ENCODE measurements around the gene ARHGAP25. TPM values are rescaled to one million over a fixed set of nuclear protein-coding genes. Genes with fewer than 3 reads are reported as not detected.
A peak's percentile ranks its signal among the peaks of the same experiment; 100 is the strongest.

The ARHGAP25 gene
- total and polyA plus RNA-seq, 10 of the 15 experiments (the other 5 are each of a cell fraction or from before 2014, with no cell fraction given): 0.15 to 1.0 (median 0.46) TPM

DNA sequence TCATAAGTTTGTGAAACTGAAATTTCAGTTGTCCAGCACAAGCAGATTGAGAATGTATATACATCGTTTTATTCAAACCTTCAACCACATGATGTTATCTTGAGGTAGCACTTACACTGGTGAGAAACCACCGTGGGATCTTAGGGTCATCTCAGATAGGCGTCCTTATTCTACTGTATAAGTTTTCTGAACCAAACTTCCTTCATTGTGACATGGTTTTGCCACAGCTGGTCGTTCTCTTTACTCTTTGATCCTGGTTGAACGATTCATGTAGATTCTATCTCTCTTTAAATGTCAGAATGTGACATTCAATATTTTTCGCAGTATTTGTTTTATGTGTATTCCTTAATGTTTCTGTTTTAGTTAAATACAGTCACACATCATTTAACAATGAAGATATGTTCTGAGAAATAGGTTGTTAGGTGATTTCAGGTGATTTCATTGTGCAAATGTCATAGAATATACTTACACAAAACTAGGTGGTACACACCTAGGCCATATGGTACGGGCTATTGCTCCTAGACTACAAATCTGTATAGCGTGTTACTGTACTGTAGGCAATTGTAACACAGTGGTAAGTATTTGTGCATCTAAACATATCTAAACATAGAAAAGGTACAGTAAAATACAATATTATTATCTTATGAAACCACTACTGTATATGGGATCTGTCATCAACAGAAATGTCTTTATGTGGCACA is 17.9 kb upstream of the ARHGAP25 start:
- Histone ChIP-seq H3K79me2 (ENCODE audit: control insufficient read depth, insufficient read depth, low read length) (no peaks in the 10 kb centered on the region), H3K27me3 (replicated peaks in 1 of 2; ENCODE audit: control insufficient read depth in 2 of 2, insufficient read depth in 2 of 2, low read length in 1 of 2) (no peaks in the 10 kb centered on the region), H3K4me3 (no peak overlapping the region), H3K36me3 (ENCODE audit: control insufficient read depth in 2 of 2, insufficient read depth in 2 of 2, low read length in 1 of 2) (no peaks in the 10 kb centered on the region), H2AFZ (ENCODE audit: control insufficient read depth, low read depth, low read length) (no peak overlapping the region), H3K9ac (ENCODE audit: control insufficient read depth, insufficient read depth, low read length) (no peak overlapping the region), H3K4me2 (ENCODE audit: control insufficient read depth, insufficient read depth) (no peak overlapping the region), H3K4me1 (ENCODE audit: control insufficient read depth, insufficient read depth, low read length) (peaks cover 42% of the 10 kb centered on the region), H3K9me3 (replicated peaks; ENCODE audit: control insufficient read depth, insufficient read depth, low read length) (no peaks in the 10 kb centered on the region; the same call in 2 of the 3 replicates), H3K27ac (ENCODE audit: control insufficient read depth, insufficient read depth) (no peak overlapping the region), H4K20me1 (ENCODE audit: control insufficient read depth, insufficient read depth) (no peaks in the 10 kb centered on the region)
- ChIA-PET RAD21 (ENCODE audit: unreplicated experiment) (interaction anchor here (0.7 to 4.0 kb wide), 4 partner anchors 229 to 253 kb away, joined by 3 to 17 read pairs (median 6); partner anchors contain the start of genes APLF and FBXO48), POLR2A (no interaction called here), SMC1A (ENCODE audit: uncharacterized antibody, unreplicated experiment) (interaction anchor here (1.0 to 2.3 kb wide), 7 partner anchors 11 to 253 kb away, joined by 3 to 17 read pairs (median 4); partner anchors contain the start of genes APLF, ARHGAP25 and FBXO48), CTCF (interaction anchor here (0.9 to 9.9 kb wide), 8 partner anchors 8 to 258 kb away, joined by 3 to 173 read pairs (median 4); partner anchors contain the start of genes APLF and FBXO48)
- ATAC-seq (peak; percentile 17; the same call in 2 of the 3 replicates), DNase-seq (ENCODE audit: low read depth, low spot score) (no peak), FAIRE-seq (no peak)
- no peak for TF ChIP-seq YBX1 (IDR thresholded peaks at IDR 0.05)
- TF ChIP-seq ATF2 (IDR thresholded peaks at IDR 0.05; ENCODE audit: low read length): 0 out of 2 replicates have a peak, but pooled peaks have one; percentile 34
- BruUV-seq (replicated peaks): no TSS peak
- in situ Hi-C loops (cut with MboI): no loop called here
- WGBS (ENCODE audit: insufficient coverage, insufficient replicate concordance, low lambda C conversion rate, missing lambda C conversion rate): 20% methylated on average over 8 of the region's 8 CpGs
- intact Hi-C loops (cut with micrococcal nuclease; ENCODE audit: unreplicated experiment): loop anchor here (5.0 kb wide), 1 partner anchor 64 kb away; no protein-coding TSS in a partner anchor

DNA sequence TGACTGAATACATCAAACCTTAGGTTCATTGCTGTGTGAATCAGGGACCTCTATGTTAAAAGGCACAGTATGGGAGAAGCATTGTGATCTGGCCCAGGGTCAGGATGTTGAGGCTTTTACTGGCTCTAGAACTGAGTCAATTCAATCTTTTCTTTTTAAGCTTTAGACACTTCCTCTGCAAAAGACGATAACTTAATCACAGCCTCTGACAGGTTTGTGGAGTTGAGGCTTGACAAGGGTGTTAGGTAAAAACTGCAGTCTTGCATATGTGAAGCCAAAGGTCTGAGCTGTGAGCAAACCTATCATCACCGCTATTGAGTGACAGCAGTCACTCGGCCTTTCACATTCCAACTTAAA is 17.3 kb upstream of the ARHGAP25 start:
- 0% methylated on average over 3 of the region's 3 CpGs for WGBS (ENCODE audit: insufficient coverage, insufficient replicate concordance, low lambda C conversion rate, missing lambda C conversion rate)
- no peak for TF ChIP-seq NFYA (IDR thresholded peaks at IDR 0.05; ENCODE audit: borderline replicate concordance, low read depth, low read length)
- 0 out of 2 replicates have a peak, but pooled peaks have one; percentile 26 for TF ChIP-seq SPI1 (IDR thresholded peaks at IDR 0.05; ENCODE audit: borderline replicate concordance, insufficient read depth, low read depth, low read length)
- TF ChIP-seq ZNF207 (IDR thresholded peaks at IDR 0.05; ENCODE audit: borderline replicate concordance): no peak
- TF ChIP-seq SMC3 (IDR thresholded peaks at IDR 0.05; ENCODE audit: borderline replicate concordance, low read length): no peak
- TF ChIP-seq FOXM1 (IDR thresholded peaks at IDR 0.05; ENCODE audit: low read depth, low read length): no peak
- TF ChIP-seq MYC (IDR thresholded peaks at IDR 0.05; ENCODE audit: insufficient read depth, insufficient read length, insufficient replicate concordance, low read length, severe bottlenecking): no peak
- no peak for TF ChIP-seq SREBF2 (IDR thresholded peaks at IDR 0.05; ENCODE audit: low read length)
- peak; percentile 28; the same call in 1 of the 2 replicates for TF ChIP-seq RUNX3 (IDR thresholded peaks at IDR 0.05; ENCODE audit: low read length)
- TF ChIP-seq PBX3 (IDR thresholded peaks at IDR 0.05; ENCODE audit: insufficient replicate concordance, low read depth, low read length): peak; percentile 54

More for the DNA sequence above, 17.3 kb upstream of the ARHGAP25 start:
- H4K20me1 ChIP-seq (ENCODE audit: control insufficient read depth, insufficient read depth): no peaks in the 10 kb centered on the region
- H2AFZ ChIP-seq (ENCODE audit: control insufficient read depth, low read depth, low read length): no peak overlapping the region
- H3K9ac ChIP-seq (ENCODE audit: control insufficient read depth, insufficient read depth, low read length): no peak overlapping the region
- ChIA-PET SMC1A (ENCODE audit: uncharacterized antibody, unreplicated experiment) (interaction anchor here (1.0 to 2.3 kb wide), 6 partner anchors 10 to 253 kb away, joined by 3 to 17 read pairs (median 4); partner anchors contain the start of genes APLF, ARHGAP25 and FBXO48), POLR2A (no interaction called here), RAD21 (ENCODE audit: unreplicated experiment) (interaction anchor here (1.3 to 4.0 kb wide), 5 partner anchors 8 to 254 kb away, joined by 7 to 17 read pairs (median 8); partner anchors contain the start of genes APLF and FBXO48), CTCF (interaction anchor here (0.8 to 2.6 kb wide), 4 partner anchors 8 to 253 kb away, joined by 4 to 42 read pairs (median 18); no protein-coding TSS in a partner anchor)
- H3K27me3 ChIP-seq (replicated peaks in 1 of 2; ENCODE audit: control insufficient read depth in 2 of 2, insufficient read depth in 2 of 2, low read length in 1 of 2): no peaks in the 10 kb centered on the region
- intact Hi-C loops (cut with micrococcal nuclease; ENCODE audit: unreplicated experiment): loop anchor here (5.0 kb wide), 1 partner anchor 65 kb away; no protein-coding TSS in a partner anchor
- no peak overlapping the region for H3K4me2 ChIP-seq (ENCODE audit: control insufficient read depth, insufficient read depth)
- H3K36me3 ChIP-seq (ENCODE audit: control insufficient read depth in 2 of 2, insufficient read depth in 2 of 2, low read length in 1 of 2): no peaks in the 10 kb centered on the region
- no TSS peak for BruUV-seq (replicated peaks)
- peaks cover 47% of the 10 kb centered on the region for H3K4me1 ChIP-seq (ENCODE audit: control insufficient read depth, insufficient read depth, low read length)
- ATAC-seq: no peak
- in situ Hi-C loops (cut with MboI): no loop called here
- H3K79me2 ChIP-seq (ENCODE audit: control insufficient read depth, insufficient read depth, low read length): no peaks in the 10 kb centered on the region
- H3K9me3 ChIP-seq (replicated peaks; ENCODE audit: control insufficient read depth, insufficient read depth, low read length): no peaks in the 10 kb centered on the region; the same call in 2 of the 3 replicates
- no peak for FAIRE-seq
- H3K4me3 ChIP-seq: no peak overlapping the region
- H3K27ac ChIP-seq (ENCODE audit: control insufficient read depth, insufficient read depth): no peak overlapping the region
- DNase-seq (ENCODE audit: low read depth, low spot score): no peak

All from GM12878 (cell line).